Right atrium auricular region (tissue), 2 donors: Measurements from ENCODE around the gene PCP4. TPM values are rescaled to one million over a fixed set of nuclear protein-coding genes. Genes with fewer than 3 reads are reported as not detected.

Experiments
- DNase-seq: peaks from one replicate; pipeline ENCODE4 v3.0.0-alpha.2; 2019; ENCODE audit warnings: low spot score
- H3K27ac ChIP-seq, 2 donors: fragments of 200-600 bp; sonication (generic); 1 replicate in 1 of 2; 2 replicates in 1 of 2; pipeline ENCODE4 v1.5.1; 2016 to 2019
- H3K27me3 ChIP-seq, 2 donors: fragments of 200-600 bp; sonication (generic); one replicate each; pipeline versions ENCODE4 v1.5.1 to v1.6.0; 2017 to 2019
- H3K36me3 ChIP-seq: fragments of 200-600 bp; sonication (generic); one replicate; pipeline ENCODE4 v1.5.1; 2016
- H3K4me1 ChIP-seq, 2 donors: fragments of 200-600 bp; sonication (generic); one replicate each; pipeline versions ENCODE4 v1.5.1 to v1.6.0; 2017 to 2019
- H3K4me3 ChIP-seq, 2 donors: fragments of 200-600 bp; sonication (generic); 1 replicate in 1 of 2; 2 replicates in 1 of 2; pipeline ENCODE4 v1.5.1; 2017 to 2019; ENCODE audit warnings: mild to moderate bottlenecking in 1 of 2, moderate library complexity in 1 of 2
- H3K9me3 ChIP-seq, 2 donors: fragments of 200-600 bp; sonication (generic); one replicate each; pipeline ENCODE4 v1.5.1; 2019
- CTCF ChIP-seq, 2 donors: fragments of 200-600 bp; sonication (generic); IDR thresholded peaks; one replicate each; pipeline ENCODE4 v1.5.1; 2019; ENCODE audit warnings: antibody characterized with exemption in 2 of 2
- total RNA-seq, 2 donors: library from RNA; depleted of rRNA; stranded (reverse); fragments of >200 nt; gene quantifications; one replicate each; pipeline ENCODE4 v1.1.0, GENCODE V29; 2016

Gene PCP4
- total RNA-seq, 2 donors from 2014 or later, result 1.2 to 6.6 TPM

GRCh38 chr21:39900491-39900890 lies 33.3 kb downstream of the PCP4 start:
- Histone ChIP-seq H3K4me3 (no peak overlapping the region), H3K4me1 (no peaks in the 10 kb centered on the region), H3K27me3 (no peaks in the 10 kb centered on the region), H3K27ac (no peak overlapping the region), H3K9me3 (no peaks in the 10 kb centered on the region), H3K36me3 (no peaks in the 10 kb centered on the region)
- no peak for DNase-seq
- no peak for TF ChIP-seq CTCF (IDR thresholded peaks at IDR 0.05)

- Histone ChIP-seq H3K36me3 (no peaks in the 10 kb centered on the region), H3K9me3 (no peaks in the 10 kb centered on the region), H3K4me3 (no peak overlapping the region), H3K4me1 (no peaks in the 10 kb centered on the region), H3K27ac (no peak overlapping the region), H3K27me3 (no peaks in the 10 kb centered on the region)
- TF ChIP-seq CTCF (IDR thresholded peaks at IDR 0.05), result no peak
- DNase-seq, result no peak
Measured at GRCh38 chr21:39900911-39901310, 33.7 kb downstream of the PCP4 start.

- Histone ChIP-seq H3K36me3 (no peaks in the 10 kb centered on the region), H3K27me3 (no peaks in the 10 kb centered on the region), H3K4me1 (no peaks in the 10 kb centered on the region), H3K9me3 (no peaks in the 10 kb centered on the region), H3K27ac (no peak overlapping the region), H3K4me3 (no peak overlapping the region)
- no peak for DNase-seq
- TF ChIP-seq CTCF (IDR thresholded peaks at IDR 0.05), result no peak
Measured at GRCh38 chr21:39902986-39903385, 35.7 kb downstream of the PCP4 start.

- Histone ChIP-seq H3K36me3 (no peaks in the 10 kb centered on the region), H3K27me3 (no peaks in the 10 kb centered on the region), H3K27ac (no peak overlapping the region), H3K4me1 (no peaks in the 10 kb centered on the region), H3K9me3 (no peaks in the 10 kb centered on the region), H3K4me3 (no peak overlapping the region)
- no peak for DNase-seq
- TF ChIP-seq CTCF (IDR thresholded peaks at IDR 0.05), result no peak
Measured at GRCh38 chr21:39904457-39904856, 37.2 kb downstream of the PCP4 start.

GRCh38 chr21:39908265-39908923 lies 41.2 kb downstream of the PCP4 start:
- Histone ChIP-seq H3K36me3 (no peaks in the 10 kb centered on the region), H3K4me1 (no peaks in the 10 kb centered on the region), H3K4me3 (no peak overlapping the region), H3K27ac (no peak overlapping the region), H3K27me3 (no peaks in the 10 kb centered on the region), H3K9me3 (no peaks in the 10 kb centered on the region)
- DNase-seq, result no peak
- no peak for TF ChIP-seq CTCF (IDR thresholded peaks at IDR 0.05)
